ENCODE measurements around the gene SLC37A4. TPM values are rescaled to one million over a fixed set of nuclear protein-coding genes. Genes with fewer than 3 reads are reported as not detected.

The SLC37A4 gene
- total and polyA plus RNA-seq, 10 of the 15 experiments (the other 5 are each of a cell fraction or from before 2014, with no cell fraction given) = 11.6 to 29.7 (median 20.4) TPM

GRCh38 chr11:118980191-118980881 lies 50.3 kb downstream of the SLC37A4 start:
- RAD21 ChIA-PET (ENCODE audit: unreplicated experiment) = no interaction called here
- 49% methylated on average over 21 of the region's 21 CpGs for WGBS (ENCODE audit: insufficient coverage, insufficient replicate concordance, low lambda C conversion rate, missing lambda C conversion rate)
- FAIRE-seq = no peak
- no peak overlapping the region for H3K27ac ChIP-seq (ENCODE audit: control insufficient read depth, insufficient read depth)
- no peak overlapping the region for H3K9ac ChIP-seq (ENCODE audit: control insufficient read depth, insufficient read depth, low read length)
- no peaks in the 10 kb centered on the region for H3K9me3 ChIP-seq (replicated peaks; ENCODE audit: control insufficient read depth, insufficient read depth, low read length)
- DNase-seq (ENCODE audit: low read depth, low spot score) = no peak
- no peak for ATAC-seq
- no TSS peak for BruUV-seq (replicated peaks)
- H3K4me3 ChIP-seq = no peak overlapping the region
- POLR2A ChIA-PET = no interaction called here
- no peaks in the 10 kb centered on the region for H3K79me2 ChIP-seq (ENCODE audit: control insufficient read depth, insufficient read depth, low read length)
- intact Hi-C loops (cut with micrococcal nuclease; ENCODE audit: unreplicated experiment) (no loop called here), in situ Hi-C loops (cut with MboI) (no loop called here)
- CTCF ChIA-PET = no interaction called here
- H4K20me1 ChIP-seq (ENCODE audit: control insufficient read depth, insufficient read depth) = no peaks in the 10 kb centered on the region; the same call in 1 of the 2 replicates
- no peaks in the 10 kb centered on the region for H3K4me1 ChIP-seq (ENCODE audit: control insufficient read depth, insufficient read depth, low read length)
- no peaks in the 10 kb centered on the region for H3K36me3 ChIP-seq (ENCODE audit: control insufficient read depth in 2 of 2, insufficient read depth in 2 of 2, low read length in 1 of 2)
- no peaks in the 10 kb centered on the region; a peak in 1 of 4 replicates for H3K27me3 ChIP-seq (replicated peaks in 1 of 2; ENCODE audit: control insufficient read depth in 2 of 2, insufficient read depth in 2 of 2, low read length in 1 of 2)
- H2AFZ ChIP-seq (ENCODE audit: control insufficient read depth, low read depth, low read length) = no peak overlapping the region
- H3K4me2 ChIP-seq (ENCODE audit: control insufficient read depth, insufficient read depth) = no peak overlapping the region
- SMC1A ChIA-PET (ENCODE audit: uncharacterized antibody, unreplicated experiment) = no interaction called here
- no peak for TF ChIP-seq CHD1 (IDR thresholded peaks at IDR 0.05; ENCODE audit: low read depth, low read length)
- peak; percentile 42; the same call in 1 of the 2 replicates for TF ChIP-seq SPI1 (IDR thresholded peaks at IDR 0.05; ENCODE audit: borderline replicate concordance, insufficient read depth, low read depth, low read length)

GRCh38 chr11:118979434-118979833 lies 51.2 kb downstream of the SLC37A4 start:
- FAIRE-seq = no peak
- SMC1A ChIA-PET (ENCODE audit: uncharacterized antibody, unreplicated experiment) = no interaction called here
- Histone ChIP-seq H4K20me1 (ENCODE audit: control insufficient read depth, insufficient read depth) (no peaks in the 10 kb centered on the region; the same call in 1 of the 2 replicates), H3K9me3 (replicated peaks; ENCODE audit: control insufficient read depth, insufficient read depth, low read length) (no peaks in the 10 kb centered on the region), H2AFZ (ENCODE audit: control insufficient read depth, low read depth, low read length) (no peak overlapping the region), H3K79me2 (ENCODE audit: control insufficient read depth, insufficient read depth, low read length) (no peaks in the 10 kb centered on the region), H3K4me3 (no peak overlapping the region), H3K9ac (ENCODE audit: control insufficient read depth, insufficient read depth, low read length) (no peak overlapping the region), H3K4me2 (ENCODE audit: control insufficient read depth, insufficient read depth) (no peak overlapping the region), H3K36me3 (ENCODE audit: control insufficient read depth in 2 of 2, insufficient read depth in 2 of 2, low read length in 1 of 2) (no peaks in the 10 kb centered on the region), H3K27ac (ENCODE audit: control insufficient read depth, insufficient read depth) (no peak overlapping the region), H3K27me3 (replicated peaks in 1 of 2; ENCODE audit: control insufficient read depth in 2 of 2, insufficient read depth in 2 of 2, low read length in 1 of 2) (no peaks in the 10 kb centered on the region), H3K4me1 (ENCODE audit: control insufficient read depth, insufficient read depth, low read length) (no peaks in the 10 kb centered on the region)
- WGBS (ENCODE audit: insufficient coverage, insufficient replicate concordance, low lambda C conversion rate, missing lambda C conversion rate) = 29% methylated on average over 9 of the region's 9 CpGs
- DNase-seq (ENCODE audit: low read depth, low spot score) = no peak
- intact Hi-C loops (cut with micrococcal nuclease; ENCODE audit: unreplicated experiment) (no loop called here), in situ Hi-C loops (cut with MboI) (no loop called here)
- BruUV-seq (replicated peaks) = no TSS peak
- RAD21 ChIA-PET (ENCODE audit: unreplicated experiment) = no interaction called here
- POLR2A ChIA-PET = no interaction called here
- ATAC-seq = peak; percentile 38; the same call in 2 of the 3 replicates
- no peak for TF ChIP-seq ESRRA (IDR thresholded peaks at IDR 0.05; ENCODE audit: low read length)
- TF ChIP-seq NFYB (IDR thresholded peaks at IDR 0.05; ENCODE audit: insufficient read depth, low read depth, low read length) = no peak
- CTCF ChIA-PET = no interaction called here
